NT2/D1 (cell line): Measurements from ENCODE around the gene DCC.

Experiments used
- YY1 ChIP-seq: IDR thresholded peaks from 2 replicates; pipeline ENCODE4 v1.6.1; 2011; ENCODE audit not compliant: insufficient read length, insufficient read depth
- ZNF274 ChIP-seq: IDR thresholded peaks from 2 replicates; pipeline ENCODE4 v1.6.1; 2011; ENCODE audit warnings: mild to moderate bottlenecking, low read depth, low read length

GRCh38 chr18:53056064-53056463 is 716.1 kb downstream of the DCC start:
- TF ChIP-seq ZNF274 = no peak
- no peak for TF ChIP-seq YY1
